ENCODE measurements around the gene GPRC5C. TPM values are rescaled to one million over a fixed set of nuclear protein-coding genes. Genes with fewer than 3 reads are reported as not detected.

GPRC5C gene
- total and polyA plus RNA-seq, 2 of the 13 experiments (the other 11 are each of a cell fraction or from before 2014, with no cell fraction given), result 85.6 to 300 TPM

- TF ChIP-seq ZNF253 (CRISPR knock-in tag; IDR thresholded peaks at IDR 0.05; ENCODE audit: borderline replicate concordance) (peak; percentile 92), NFKB2 (CRISPR knock-in tag; IDR thresholded peaks at IDR 0.05; ENCODE audit: borderline replicate concordance) (no peak; the same call in 1 of the 2 replicates), NFIC (IDR thresholded peaks at IDR 0.05; ENCODE audit: low read length) (no peak), ZNF17 (CRISPR knock-in tag; IDR thresholded peaks at IDR 0.05) (no peak), KMT2B (CRISPR knock-in tag; IDR thresholded peaks at IDR 0.05) (peak; percentile 38; the same call in 1 of the 2 replicates), LCORL (IDR thresholded peaks at IDR 0.05) (no peak), LCORL (CRISPR knock-in tag; IDR thresholded peaks at IDR 0.05) (peak; percentile 71), NPAS2 (CRISPR knock-in tag; IDR thresholded peaks at IDR 0.05; ENCODE audit: borderline replicate concordance) (0 out of 2 replicates have a peak, but pooled peaks have one; percentile 26), ZBTB34 (CRISPR knock-in tag; IDR thresholded peaks at IDR 0.05) (peak; percentile 26; the same call in 1 of the 2 replicates), RBM39 (IDR thresholded peaks at IDR 0.05; ENCODE audit: low read depth, low read length, poor library complexity, severe bottlenecking) (peak; percentile 51), GABPB1 (CRISPR knock-in tag; IDR thresholded peaks at IDR 0.05) (peak; percentile 36), POLR2A (IDR thresholded peaks at IDR 0.05; ENCODE audit: insufficient read depth in 1 of 2, low read depth in 2 of 2, low read length in 2 of 2) (peak; percentile 32 to 51; a peak in 1 of 4 replicates), TRIM22 (IDR thresholded peaks at IDR 0.05) (no peak), ZNF30 (CRISPR knock-in tag; IDR thresholded peaks at IDR 0.05) (0 out of 2 replicates have a peak, but pooled peaks have one; percentile 35), MED1 (CRISPR knock-in tag; IDR thresholded peaks at IDR 0.05) (no peak; the same call in 1 of the 2 replicates), TBL1XR1 (IDR thresholded peaks at IDR 0.05; ENCODE audit: borderline replicate concordance, low read length, partially characterized antibody) (no peak), NR2F1 (CRISPR knock-in tag; IDR thresholded peaks at IDR 0.05) (peak; percentile 33 to 34; a peak in 2 of 4 replicates), RELA (CRISPR knock-in tag; IDR thresholded peaks at IDR 0.05) (0 out of 2 replicates have a peak, but pooled peaks have one; percentile 48), YY1 (IDR thresholded peaks at IDR 0.05; ENCODE audit: insufficient read depth, insufficient replicate concordance, low read depth, low read length) (peak; percentile 26), ARID4A (CRISPR knock-in tag; IDR thresholded peaks at IDR 0.05; ENCODE audit: borderline replicate concordance) (peak; percentile 82), AGO2 (optimal IDR thresholded peaks at IDR 0.05; ENCODE audit: low read depth, low read length) (no peak), THAP7 (CRISPR knock-in tag; IDR thresholded peaks at IDR 0.05) (peak; percentile 57; the same call in 1 of the 2 replicates)
Observed at GRCh38 chr17:74454197-74455024, 22.5 kb downstream of the GPRC5C start (continued).

All from HepG2 (cell line).